ENCODE results near the gene CIC.
"Not testable (repeated sequence)": the region's sequence is repeated elsewhere in the genome, so short reads cannot be mapped to it uniquely, and the experiment has no call there.

CIC gene

GRCh38 chr19:42326969-42327368 is 57.9 kb downstream of the CIC start:
- Histone ChIP-seq H3K4me1 (ENCODE audit: control insufficient read depth in 5 of 5, insufficient read depth in 5 of 5, low read length in 5 of 5) (peaks cover 0 to 37% (median 31%) of the 10 kb centered on the region in 5 donors), H3K27ac (ENCODE audit: low read depth, low read length) (no peak overlapping the region), H3K27me3 (ENCODE audit: control insufficient read depth in 5 of 5, insufficient read depth in 4 of 5, low read length in 5 of 5) (peaks cover 6 to 25% (median 13%) of the 10 kb centered on the region in 5 donors), H3K9ac (ENCODE audit: low read length in 5 of 5) (peak overlapping the region in 2 of 5 donors; percentile 28 to 90), H3K4me3 (ENCODE audit: low read depth in 1 of 5, low read length in 5 of 5) (no peak overlapping the region), H3K9me3 (ENCODE audit: control insufficient read depth in 5 of 5, low read length in 5 of 5) (no peaks in the 10 kb centered on the region), H3K36me3 (ENCODE audit: control insufficient read depth in 5 of 5, insufficient read depth in 5 of 5, low read length in 5 of 5) (no peaks in the 10 kb centered on the region)

DNA sequence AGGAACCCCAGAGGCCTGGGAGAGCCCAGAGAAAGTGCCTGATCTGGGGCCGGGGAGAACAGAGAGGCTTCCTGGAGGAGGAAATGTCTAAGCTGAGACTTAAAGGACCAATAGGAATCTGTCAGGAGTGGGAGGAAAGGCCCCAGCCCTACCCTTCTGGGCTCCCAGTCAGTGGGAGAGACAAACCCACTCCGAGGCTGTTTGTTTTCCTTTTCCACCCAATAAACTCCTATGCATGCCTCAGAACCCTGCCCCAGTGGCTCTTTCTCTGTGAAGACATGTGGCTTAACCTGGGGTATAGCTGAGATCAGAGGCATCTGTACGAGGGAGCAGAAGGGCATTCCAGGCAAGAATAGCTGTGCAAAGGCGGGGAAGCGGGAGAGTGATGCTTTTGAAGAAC is 58.3 kb downstream of the CIC start:
- H3K27ac ChIP-seq (ENCODE audit: low read depth, low read length): no peak overlapping the region
- no peaks in the 10 kb centered on the region for H3K9me3 ChIP-seq (ENCODE audit: control insufficient read depth in 5 of 5, low read length in 5 of 5)
- H3K9ac ChIP-seq (ENCODE audit: low read length in 5 of 5): peak overlapping the region in 1 of 5 donors; percentile 10
- peaks cover 6 to 21% (median 13%) of the 10 kb centered on the region in 5 donors for H3K27me3 ChIP-seq (ENCODE audit: control insufficient read depth in 5 of 5, insufficient read depth in 4 of 5, low read length in 5 of 5)
- H3K4me1 ChIP-seq (ENCODE audit: control insufficient read depth in 5 of 5, insufficient read depth in 5 of 5, low read length in 5 of 5): peaks cover 0 to 37% (median 31%) of the 10 kb centered on the region in 5 donors
- no peak overlapping the region for H3K4me3 ChIP-seq (ENCODE audit: low read depth in 1 of 5, low read length in 5 of 5)
- H3K36me3 ChIP-seq (ENCODE audit: control insufficient read depth in 5 of 5, insufficient read depth in 5 of 5, low read length in 5 of 5): no peaks in the 10 kb centered on the region

- peaks cover 3 to 16% (median 13%) of the 10 kb centered on the region in 5 donors for H3K27me3 ChIP-seq (ENCODE audit: control insufficient read depth in 5 of 5, insufficient read depth in 4 of 5, low read length in 5 of 5)
- peaks cover 0 to 37% (median 31%) of the 10 kb centered on the region in 5 donors for H3K4me1 ChIP-seq (ENCODE audit: control insufficient read depth in 5 of 5, insufficient read depth in 5 of 5, low read length in 5 of 5)
- no peak overlapping the region for H3K27ac ChIP-seq (ENCODE audit: low read depth, low read length)
- H3K9ac ChIP-seq (ENCODE audit: low read length in 5 of 5): no peak overlapping the region
- H3K4me3 ChIP-seq (ENCODE audit: low read depth in 1 of 5, low read length in 5 of 5): no peak overlapping the region
- no peaks in the 10 kb centered on the region for H3K9me3 ChIP-seq (ENCODE audit: control insufficient read depth in 5 of 5, low read length in 5 of 5)
- H3K36me3 ChIP-seq (ENCODE audit: control insufficient read depth in 5 of 5, insufficient read depth in 5 of 5, low read length in 5 of 5): peaks cover 0 to under 1% (median 0%) of the 10 kb centered on the region in 5 donors
These were observed 59.1 kb downstream of the CIC start for GRCh38 chr19:42328106-42328505.

- H3K9ac ChIP-seq (ENCODE audit: low read length in 5 of 5): peak overlapping the region in 1 of 5 donors; percentile 15
- H3K9me3 ChIP-seq (ENCODE audit: control insufficient read depth in 5 of 5, low read length in 5 of 5): no peaks in the 10 kb centered on the region
- peaks cover 0 to 8% (median 3%) of the 10 kb centered on the region in 5 donors for H3K36me3 ChIP-seq (ENCODE audit: control insufficient read depth in 5 of 5, insufficient read depth in 5 of 5, low read length in 5 of 5)
- H3K4me1 ChIP-seq (ENCODE audit: control insufficient read depth in 5 of 5, insufficient read depth in 5 of 5, low read length in 5 of 5): peaks cover 0 to 37% (median 31%) of the 10 kb centered on the region in 5 donors
- H3K4me3 ChIP-seq (ENCODE audit: low read depth in 1 of 5, low read length in 5 of 5): no peak overlapping the region
- H3K27me3 ChIP-seq (ENCODE audit: control insufficient read depth in 5 of 5, insufficient read depth in 4 of 5, low read length in 5 of 5): peaks cover 0 to 10% (median 7%) of the 10 kb centered on the region in 5 donors
- no peak overlapping the region for H3K27ac ChIP-seq (ENCODE audit: low read depth, low read length)
These were observed 59.8 kb downstream of the CIC start for GRCh38 chr19:42328854-42329253.

- no peaks in the 10 kb centered on the region for H3K27me3 ChIP-seq (ENCODE audit: control insufficient read depth in 5 of 5, insufficient read depth in 4 of 5, low read length in 5 of 5)
- no peaks in the 10 kb centered on the region for H3K9me3 ChIP-seq (ENCODE audit: control insufficient read depth in 5 of 5, low read length in 5 of 5)
- no peak overlapping the region for H3K9ac ChIP-seq (ENCODE audit: low read length in 5 of 5)
- peaks cover 0 to 22% (median 5%) of the 10 kb centered on the region in 5 donors for H3K36me3 ChIP-seq (ENCODE audit: control insufficient read depth in 5 of 5, insufficient read depth in 5 of 5, low read length in 5 of 5)
- H3K27ac ChIP-seq (ENCODE audit: low read depth, low read length): no peak overlapping the region
- no peak overlapping the region for H3K4me3 ChIP-seq (ENCODE audit: low read depth in 1 of 5, low read length in 5 of 5)
- H3K4me1 ChIP-seq (ENCODE audit: control insufficient read depth in 5 of 5, insufficient read depth in 5 of 5, low read length in 5 of 5): peaks cover 0 to 29% (median 25%) of the 10 kb centered on the region in 5 donors
These were observed 61.2 kb downstream of the CIC start for GRCh38 chr19:42330241-42330711.

GRCh38 chr19:42331333-42331732 is 62.3 kb downstream of the CIC start:
- not testable (repeated sequence) for H3K27me3 ChIP-seq (ENCODE audit: control insufficient read depth in 5 of 5, insufficient read depth in 4 of 5, low read length in 5 of 5); H3K4me3 ChIP-seq (ENCODE audit: low read depth in 1 of 5, low read length in 5 of 5); H3K27ac ChIP-seq (ENCODE audit: low read depth, low read length); H3K9me3 ChIP-seq (ENCODE audit: control insufficient read depth in 5 of 5, low read length in 5 of 5)
- Histone ChIP-seq H3K36me3 (ENCODE audit: control insufficient read depth in 5 of 5, insufficient read depth in 5 of 5, low read length in 5 of 5) (peaks cover 0 to 33% (median 13%) of the 10 kb centered on the region in 5 donors), H3K9ac (ENCODE audit: low read length in 5 of 5) (peak overlapping the region in 1 of 5 donors; percentile 31), H3K4me1 (ENCODE audit: control insufficient read depth in 5 of 5, insufficient read depth in 5 of 5, low read length in 5 of 5) (peaks cover 0 to 22% (median 18%) of the 10 kb centered on the region in 5 donors)

GRCh38 chr19:42332059-42332458 is 63.0 kb downstream of the CIC start:
- Histone ChIP-seq H3K27ac (ENCODE audit: low read depth, low read length) (no peak overlapping the region), H3K9ac (ENCODE audit: low read length in 5 of 5) (no peak overlapping the region), H3K4me3 (ENCODE audit: low read depth in 1 of 5, low read length in 5 of 5) (no peak overlapping the region), H3K4me1 (ENCODE audit: control insufficient read depth in 5 of 5, insufficient read depth in 5 of 5, low read length in 5 of 5) (peaks cover 0 to 14% (median 11%) of the 10 kb centered on the region in 5 donors), H3K9me3 (ENCODE audit: control insufficient read depth in 5 of 5, low read length in 5 of 5) (no peaks in the 10 kb centered on the region), H3K36me3 (ENCODE audit: control insufficient read depth in 5 of 5, insufficient read depth in 5 of 5, low read length in 5 of 5) (peaks cover 0 to 40% (median 20%) of the 10 kb centered on the region in 5 donors), H3K27me3 (ENCODE audit: control insufficient read depth in 5 of 5, insufficient read depth in 4 of 5, low read length in 5 of 5) (no peaks in the 10 kb centered on the region)

DNA sequence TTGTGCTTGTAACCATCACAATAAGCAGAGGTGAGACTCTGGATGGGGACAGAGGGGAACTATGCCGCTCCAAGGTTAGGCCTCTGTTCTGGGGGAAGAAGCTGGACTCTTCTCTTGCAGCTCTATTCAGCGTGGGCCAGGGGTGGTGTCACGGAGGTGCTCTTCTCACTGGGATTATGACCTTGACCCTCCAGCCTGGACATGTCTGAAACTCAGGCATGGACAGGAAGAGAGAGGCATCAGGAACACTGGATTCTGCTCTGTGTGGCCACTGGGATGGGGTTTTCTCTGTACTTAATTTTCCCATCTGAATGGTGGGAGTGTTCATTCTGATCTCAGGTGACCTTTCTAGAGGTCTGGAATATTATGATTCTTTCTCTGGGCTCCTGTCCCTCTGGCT is 64.0 kb downstream of the CIC start:
- Histone ChIP-seq H3K27ac (ENCODE audit: low read depth, low read length) (no peak overlapping the region), H3K9me3 (ENCODE audit: control insufficient read depth in 5 of 5, low read length in 5 of 5) (no peaks in the 10 kb centered on the region), H3K27me3 (ENCODE audit: control insufficient read depth in 5 of 5, insufficient read depth in 4 of 5, low read length in 5 of 5) (no peaks in the 10 kb centered on the region), H3K4me1 (ENCODE audit: control insufficient read depth in 5 of 5, insufficient read depth in 5 of 5, low read length in 5 of 5) (peaks cover 0 to 11% (median 7%) of the 10 kb centered on the region in 5 donors), H3K36me3 (ENCODE audit: control insufficient read depth in 5 of 5, insufficient read depth in 5 of 5, low read length in 5 of 5) (peaks cover 0 to 45% (median 22%) of the 10 kb centered on the region in 5 donors), H3K4me3 (ENCODE audit: low read depth in 1 of 5, low read length in 5 of 5) (no peak overlapping the region), H3K9ac (ENCODE audit: low read length in 5 of 5) (no peak overlapping the region)

DNA sequence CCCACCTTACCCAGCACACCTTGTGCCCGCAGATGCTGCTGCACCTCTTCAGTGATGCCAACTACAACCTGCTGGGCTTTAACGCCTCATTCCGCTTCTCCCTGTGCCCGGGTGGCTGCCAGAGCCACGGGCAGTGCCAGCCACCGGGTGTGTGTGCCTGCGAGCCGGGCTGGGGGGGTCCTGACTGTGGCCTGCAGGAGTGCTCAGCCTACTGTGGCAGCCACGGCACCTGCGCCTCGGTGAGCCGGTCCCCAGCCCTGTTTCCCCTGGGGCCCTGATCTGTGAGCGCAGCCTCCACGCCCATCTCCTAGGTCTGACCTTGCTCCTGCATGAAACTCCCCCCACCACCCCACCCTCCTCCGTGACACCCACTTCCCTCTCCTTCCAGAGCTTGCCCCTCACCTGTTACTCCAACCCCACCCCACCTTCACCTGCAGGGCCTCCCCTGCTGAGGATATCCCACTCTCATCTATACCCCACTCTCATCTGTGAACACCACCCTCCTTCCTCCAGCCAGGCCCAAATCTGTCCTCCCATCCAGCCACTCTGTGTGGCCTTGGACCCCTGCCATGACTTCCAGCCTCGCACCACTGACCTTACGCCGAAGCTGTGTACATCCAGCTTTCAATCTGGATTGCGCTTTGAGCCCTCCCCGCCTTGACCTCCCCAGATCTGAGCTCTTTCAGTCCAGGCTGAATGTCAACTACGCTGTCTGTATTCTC is 65.1 kb downstream of the CIC start:
- peaks cover 0 to 11% (median 7%) of the 10 kb centered on the region in 5 donors for H3K4me1 ChIP-seq (ENCODE audit: control insufficient read depth in 5 of 5, insufficient read depth in 5 of 5, low read length in 5 of 5)
- no peak overlapping the region for H3K27ac ChIP-seq (ENCODE audit: low read depth, low read length)
- no peak overlapping the region for H3K4me3 ChIP-seq (ENCODE audit: low read depth in 1 of 5, low read length in 5 of 5)
- no peaks in the 10 kb centered on the region for H3K27me3 ChIP-seq (ENCODE audit: control insufficient read depth in 5 of 5, insufficient read depth in 4 of 5, low read length in 5 of 5)
- H3K36me3 ChIP-seq (ENCODE audit: control insufficient read depth in 5 of 5, insufficient read depth in 5 of 5, low read length in 5 of 5): peaks cover 0 to 51% (median 25%) of the 10 kb centered on the region in 5 donors
- H3K9me3 ChIP-seq (ENCODE audit: control insufficient read depth in 5 of 5, low read length in 5 of 5): no peaks in the 10 kb centered on the region
- H3K9ac ChIP-seq (ENCODE audit: low read length in 5 of 5): no peak overlapping the region

DNA sequence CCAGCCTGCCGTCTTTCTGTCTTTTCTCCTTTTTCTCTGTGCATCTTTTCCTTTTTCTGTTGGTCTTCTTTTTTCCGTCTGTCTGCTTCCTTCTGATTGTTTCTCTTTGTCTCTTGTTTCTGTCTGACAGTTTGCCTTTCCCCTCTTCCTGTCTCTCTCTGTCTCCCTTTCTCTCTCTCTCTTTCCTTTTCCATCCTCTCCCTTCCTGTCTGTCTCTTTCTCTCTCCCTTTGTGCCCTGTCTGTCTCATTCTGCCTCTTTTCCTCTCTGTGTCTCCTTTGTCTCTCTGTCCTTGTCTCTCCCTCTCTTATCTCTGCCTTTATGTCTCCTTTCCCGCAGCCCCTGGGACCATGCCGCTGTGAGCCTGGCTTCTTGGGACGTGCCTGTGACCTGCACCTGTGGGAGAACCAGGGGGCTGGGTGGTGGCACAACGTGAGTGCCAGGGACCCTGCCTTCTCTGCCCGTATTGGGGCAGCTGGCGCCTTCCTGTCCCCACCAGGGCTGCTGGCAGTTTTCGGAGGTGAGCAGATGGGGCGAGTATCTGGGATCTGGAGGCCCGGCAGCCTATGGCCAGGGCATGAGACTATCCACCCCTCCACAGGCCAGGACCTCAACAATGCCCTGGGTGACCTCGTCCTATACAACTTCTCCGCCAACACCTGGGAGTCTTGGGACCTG is 65.8 kb downstream of the CIC start:
- peaks cover 0 to 11% (median 7%) of the 10 kb centered on the region in 5 donors for H3K4me1 ChIP-seq (ENCODE audit: control insufficient read depth in 5 of 5, insufficient read depth in 5 of 5, low read length in 5 of 5)
- H3K9ac ChIP-seq (ENCODE audit: low read length in 5 of 5): no peak overlapping the region
- no peak overlapping the region for H3K4me3 ChIP-seq (ENCODE audit: low read depth in 1 of 5, low read length in 5 of 5)
- no peaks in the 10 kb centered on the region for H3K9me3 ChIP-seq (ENCODE audit: control insufficient read depth in 5 of 5, low read length in 5 of 5)
- H3K27me3 ChIP-seq (ENCODE audit: control insufficient read depth in 5 of 5, insufficient read depth in 4 of 5, low read length in 5 of 5): no peaks in the 10 kb centered on the region
- H3K36me3 ChIP-seq (ENCODE audit: control insufficient read depth in 5 of 5, insufficient read depth in 5 of 5, low read length in 5 of 5): peaks cover 0 to 51% (median 25%) of the 10 kb centered on the region in 5 donors
- H3K27ac ChIP-seq (ENCODE audit: low read depth, low read length): no peak overlapping the region

Data from subcutaneous abdominal adipose tissue (tissue), 5 donors.